Fibroblast of the conjunctiva (primary cell): Measurements from ENCODE around the gene HPS1.

Experiments
- DNase-seq: peaks from one replicate; pipeline ENCODE4 v3.0.0-alpha.2; 2010; ENCODE audit warnings: low read depth

HPS1 gene

GRCh38 chr10:98463976-98464754, 17.4 kb upstream of the HPS1 start:
- DNase-seq, result no peak

DNA sequence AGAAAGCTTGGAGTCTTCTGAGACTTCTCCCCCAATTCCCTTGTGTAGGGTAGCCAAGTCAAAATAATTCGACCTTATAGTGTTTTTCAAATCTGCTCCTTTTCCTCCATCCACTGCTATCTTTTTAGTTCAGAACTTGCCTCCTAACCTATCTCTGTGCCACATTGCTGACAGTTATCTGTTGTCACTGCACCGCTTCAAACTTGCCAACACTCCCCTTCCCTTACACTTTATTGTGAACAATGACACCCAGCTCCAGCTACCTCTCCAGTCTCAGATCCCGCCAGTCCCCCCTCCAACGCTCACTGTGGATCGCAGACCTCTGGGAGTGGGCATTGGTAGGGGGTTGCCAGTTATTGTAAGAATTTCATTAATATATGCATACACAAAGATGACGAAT, 16.3 kb upstream of the HPS1 start:
- DNase-seq, result no peak

- DNase-seq, result no peak
These were observed 14.7 kb upstream of the HPS1 start for GRCh38 chr10:98461500-98461842.

- peak; percentile 63 for DNase-seq
These were observed 14.2 kb upstream of the HPS1 start for GRCh38 chr10:98460837-98461499.

GRCh38 chr10:98458809-98459784, 12.4 kb upstream of the HPS1 start:
- no peak for DNase-seq

DNA sequence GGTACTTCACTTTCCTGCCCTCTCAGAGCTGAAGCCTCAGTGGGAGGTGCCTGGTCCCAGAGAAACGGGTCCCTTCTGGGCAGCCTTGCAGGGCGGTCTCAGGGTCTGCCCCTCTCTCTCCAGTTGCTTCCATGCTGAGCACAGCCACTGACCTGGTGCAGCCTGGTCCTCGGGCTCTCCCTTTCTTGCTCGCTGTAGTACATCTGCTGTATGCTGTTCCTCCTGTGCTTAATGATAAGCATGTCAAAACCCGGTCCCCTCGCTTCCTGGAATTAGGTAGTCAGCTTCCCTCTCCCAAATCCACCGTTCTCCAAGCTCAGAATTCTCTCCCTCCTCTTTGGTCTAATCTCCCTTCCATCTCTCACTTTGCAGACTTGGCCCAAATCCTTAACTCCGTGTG, 11.0 kb upstream of the HPS1 start:
- no peak for DNase-seq

- DNase-seq, result no peak
These were observed 10.1 kb upstream of the HPS1 start for GRCh38 chr10:98456686-98457482.

GRCh38 chr10:98456043-98456570, 9.4 kb upstream of the HPS1 start:
- no peak for DNase-seq

DNA sequence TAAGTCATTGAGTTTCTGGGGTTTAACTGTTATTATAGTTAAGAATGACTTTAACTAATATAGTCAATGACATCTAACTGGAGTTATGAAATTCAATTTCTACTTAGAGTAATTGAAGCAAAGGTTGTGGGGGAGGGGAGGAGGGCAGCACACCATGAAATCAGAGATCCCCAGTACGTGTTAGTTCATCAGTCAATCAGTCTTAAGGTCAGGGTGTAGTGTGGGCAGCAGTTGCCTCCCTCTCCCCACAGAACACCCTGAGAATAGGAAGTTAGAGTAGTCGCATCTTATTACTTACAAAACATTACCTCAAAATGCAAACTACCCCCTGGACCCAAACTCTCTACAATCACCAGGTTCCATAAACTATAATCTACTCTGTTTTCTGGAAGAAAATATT, 7.0 kb upstream of the HPS1 start:
- DNase-seq, result no peak

GRCh38 chr10:98450618-98451017, 3.9 kb upstream of the HPS1 start:
- DNase-seq, result no peak

GRCh38 chr10:98449287-98449686, 2.6 kb upstream of the HPS1 start:
- DNase-seq, result no peak

- peak; percentile 4 for DNase-seq
These were observed 529 bp downstream of the HPS1 start for GRCh38 chr10:98446151-98446660.

- DNase-seq, result no peak
These were observed 1.4 kb downstream of the HPS1 start for GRCh38 chr10:98445200-98445812.

DNA sequence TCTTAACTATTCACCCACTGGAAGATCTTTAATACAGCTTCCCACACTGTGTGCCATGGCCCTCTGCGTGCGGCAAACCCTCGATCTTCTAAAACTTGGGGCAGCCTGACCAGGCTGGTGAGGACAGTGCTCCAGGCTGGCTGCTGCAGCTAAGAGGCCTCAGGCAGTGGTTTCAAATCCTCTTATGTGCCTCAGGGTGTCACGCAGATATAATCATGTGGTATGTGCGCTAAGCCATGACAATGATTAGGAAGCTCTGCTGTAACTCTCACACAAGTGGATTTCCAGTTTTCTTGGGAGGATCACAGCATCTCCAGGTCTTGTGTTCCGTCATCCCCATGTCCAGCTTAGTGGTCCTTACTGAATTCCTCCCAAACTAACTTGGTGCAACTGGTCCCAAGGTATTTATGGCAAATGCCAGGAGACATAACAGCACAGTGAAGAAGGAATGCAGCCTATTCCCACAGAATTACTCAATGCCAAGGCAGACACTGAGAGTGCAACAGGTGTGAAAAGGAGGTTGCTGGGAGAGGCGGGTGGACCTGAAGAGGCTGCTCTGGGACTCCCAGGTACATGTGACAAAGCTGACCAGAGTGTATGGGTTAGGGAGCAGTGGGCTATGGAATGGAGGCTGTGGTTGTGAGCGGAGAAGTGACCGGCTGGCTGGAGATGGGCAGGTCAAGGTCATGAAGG, 2.3 kb downstream of the HPS1 start:
- no peak for DNase-seq

DNA sequence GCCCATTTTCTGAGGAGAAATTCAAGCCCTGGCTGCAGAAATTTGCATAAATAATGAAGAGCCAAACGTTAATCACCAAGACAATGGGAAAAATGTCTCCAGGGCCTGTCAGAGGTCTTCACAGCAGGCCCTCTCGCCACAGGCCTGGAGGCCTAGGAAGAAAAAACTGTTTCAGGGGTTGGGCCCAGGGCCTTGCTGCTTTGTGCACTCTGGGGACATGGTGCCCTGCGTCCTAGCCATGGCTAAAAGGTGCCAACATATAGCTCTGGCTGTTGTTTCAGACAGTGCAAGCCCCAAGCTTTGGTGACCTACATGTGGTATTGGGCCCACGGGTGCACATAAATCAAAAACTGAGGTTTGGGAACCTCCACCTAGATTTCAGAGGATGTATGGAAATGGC, 8.0 kb downstream of the HPS1 start:
- DNase-seq, result no peak

- DNase-seq, result no peak
These were observed 10.0 kb downstream of the HPS1 start for GRCh38 chr10:98436704-98437103.

- DNase-seq, result no peak
These were observed 11.6 kb downstream of the HPS1 start for GRCh38 chr10:98435178-98435577.

DNA sequence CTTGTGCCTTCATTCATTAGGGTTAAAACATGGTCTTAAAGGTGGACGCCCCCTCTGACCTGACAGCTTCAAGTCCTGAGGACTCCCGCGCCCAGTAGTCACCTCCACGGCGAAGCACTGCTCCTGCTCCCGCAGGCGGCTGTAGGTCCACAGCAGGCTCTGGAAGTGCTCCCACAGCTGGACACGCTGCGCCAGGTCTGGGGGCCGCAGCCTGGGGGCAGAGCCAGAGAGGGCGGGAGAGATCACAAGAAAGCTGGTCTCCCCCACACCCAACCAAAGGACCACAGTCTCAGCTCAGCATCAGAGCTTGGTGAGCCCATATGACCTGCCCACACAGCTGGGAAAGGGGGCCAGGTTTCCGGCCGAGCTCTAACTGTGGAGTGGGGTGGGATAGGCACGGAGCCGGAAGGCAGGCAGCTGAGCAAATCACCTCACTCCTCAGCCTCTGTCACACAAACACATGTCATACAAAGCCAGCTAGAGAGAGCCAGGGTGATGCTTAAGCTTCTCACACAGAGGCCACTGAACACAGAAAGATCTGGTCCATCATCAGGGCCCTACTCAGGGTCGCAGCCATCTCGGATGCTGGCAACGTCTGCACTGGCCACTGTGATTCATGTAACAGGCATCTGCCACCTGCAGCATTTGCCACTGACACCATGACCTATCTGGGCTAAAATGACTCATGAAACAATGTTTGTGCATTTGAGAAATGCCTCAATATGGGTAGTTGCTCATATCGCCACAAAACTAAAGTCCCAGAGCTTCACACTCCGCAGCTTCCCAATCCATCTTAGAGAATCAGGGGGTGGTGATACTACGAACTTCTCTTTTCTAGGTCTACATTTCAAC, 12.6 kb downstream of the HPS1 start:
- no peak for DNase-seq

- DNase-seq, result no peak
These were observed 13.4 kb downstream of the HPS1 start for GRCh38 chr10:98433371-98433770.
